ENCODE measurements around the gene KIAA2012.

KIAA2012 gene

DNA sequence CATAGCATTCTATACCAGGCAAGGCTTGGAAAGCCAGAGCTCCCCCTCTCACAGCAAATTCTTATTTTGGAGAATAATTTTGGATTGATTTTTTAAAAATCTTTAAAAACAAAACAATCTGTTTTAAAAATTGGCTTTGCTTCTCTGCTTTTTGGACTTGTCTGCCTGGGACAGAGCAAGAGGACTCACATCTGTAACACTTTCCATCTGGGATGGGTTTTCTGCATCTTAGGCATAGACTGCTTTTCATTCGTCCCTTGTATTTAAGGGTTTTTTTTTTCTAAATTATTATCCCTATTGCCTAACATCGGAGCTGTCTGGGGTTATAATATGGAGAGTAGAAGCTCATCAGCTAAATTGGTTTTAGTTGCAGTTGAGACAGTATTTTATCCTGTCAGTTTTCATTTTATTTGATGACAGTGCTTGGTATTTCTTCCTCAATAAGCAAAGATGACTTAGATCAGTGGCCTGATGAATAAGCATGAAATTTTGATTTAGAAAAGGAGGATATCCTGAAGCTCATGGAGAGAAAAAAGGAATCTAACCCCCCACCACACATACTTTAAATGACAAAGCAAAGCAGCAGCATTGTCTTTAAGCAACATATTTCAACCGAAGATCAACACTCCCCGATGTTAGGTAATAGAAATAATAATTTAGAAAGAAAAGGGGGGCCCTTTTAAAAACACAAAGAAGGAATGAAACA is 41.7 kb upstream of the KIAA2012 start:
- ChIA-PET CTCF (interaction anchor here (0.7 kb wide), 1 partner anchor 171 kb away, joined by 3 read pairs; no protein-coding TSS in a partner anchor), POLR2A (no interaction called here)
- DNase-seq (ENCODE audit: extremely low spot score), result no peak
- TF ChIP-seq, protein P1, sequence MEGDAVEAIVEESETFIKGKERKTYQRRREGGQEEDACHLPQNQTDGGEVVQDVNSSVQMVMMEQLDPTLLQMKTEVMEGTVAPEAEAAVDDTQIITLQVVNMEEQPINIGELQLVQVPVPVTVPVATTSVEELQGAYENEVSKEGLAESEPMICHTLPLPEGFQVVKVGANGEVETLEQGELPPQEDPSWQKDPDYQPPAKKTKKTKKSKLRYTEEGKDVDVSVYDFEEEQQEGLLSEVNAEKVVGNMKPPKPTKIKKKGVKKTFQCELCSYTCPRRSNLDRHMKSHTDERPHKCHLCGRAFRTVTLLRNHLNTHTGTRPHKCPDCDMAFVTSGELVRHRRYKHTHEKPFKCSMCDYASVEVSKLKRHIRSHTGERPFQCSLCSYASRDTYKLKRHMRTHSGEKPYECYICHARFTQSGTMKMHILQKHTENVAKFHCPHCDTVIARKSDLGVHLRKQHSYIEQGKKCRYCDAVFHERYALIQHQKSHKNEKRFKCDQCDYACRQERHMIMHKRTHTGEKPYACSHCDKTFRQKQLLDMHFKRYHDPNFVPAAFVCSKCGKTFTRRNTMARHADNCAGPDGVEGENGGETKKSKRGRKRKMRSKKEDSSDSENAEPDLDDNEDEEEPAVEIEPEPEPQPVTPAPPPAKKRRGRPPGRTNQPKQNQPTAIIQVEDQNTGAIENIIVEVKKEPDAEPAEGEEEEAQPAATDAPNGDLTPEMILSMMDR (IDR thresholded peaks at IDR 0.05; ENCODE audit: control extremely low read depth, extremely low read depth, low read depth, missing control alignments), result no peak

DNA sequence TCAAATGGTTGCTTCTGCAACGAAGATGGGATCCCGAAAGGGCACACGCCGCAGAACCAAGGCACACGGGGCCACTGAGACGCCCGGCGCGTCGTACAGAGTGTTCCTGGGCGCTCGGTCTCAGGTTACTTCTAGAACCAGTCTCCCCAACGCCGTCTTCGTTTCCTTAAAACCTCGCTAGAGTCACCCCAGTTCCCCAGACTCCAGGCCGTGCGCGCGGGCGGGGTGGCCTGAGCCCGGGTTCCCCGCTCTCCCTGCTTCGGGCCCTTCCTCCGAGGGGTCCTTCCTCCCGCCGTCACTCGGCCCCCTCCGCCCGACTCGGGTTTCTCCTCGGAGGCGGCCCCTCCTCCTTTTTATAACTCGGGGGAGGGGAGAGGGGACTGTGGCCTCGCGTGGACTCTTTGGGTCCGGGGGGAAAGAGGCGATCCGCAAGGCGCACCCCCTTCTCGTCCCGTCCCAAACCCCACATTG is 40.2 kb upstream of the KIAA2012 start:
- TF ChIP-seq, protein P1 (IDR thresholded peaks at IDR 0.05; ENCODE audit: control extremely low read depth, extremely low read depth, low read depth, missing control alignments), result no peak
- ChIA-PET CTCF (no interaction called here), POLR2A (no interaction called here)
- DNase-seq (ENCODE audit: extremely low spot score), result peak; percentile 59

DNA sequence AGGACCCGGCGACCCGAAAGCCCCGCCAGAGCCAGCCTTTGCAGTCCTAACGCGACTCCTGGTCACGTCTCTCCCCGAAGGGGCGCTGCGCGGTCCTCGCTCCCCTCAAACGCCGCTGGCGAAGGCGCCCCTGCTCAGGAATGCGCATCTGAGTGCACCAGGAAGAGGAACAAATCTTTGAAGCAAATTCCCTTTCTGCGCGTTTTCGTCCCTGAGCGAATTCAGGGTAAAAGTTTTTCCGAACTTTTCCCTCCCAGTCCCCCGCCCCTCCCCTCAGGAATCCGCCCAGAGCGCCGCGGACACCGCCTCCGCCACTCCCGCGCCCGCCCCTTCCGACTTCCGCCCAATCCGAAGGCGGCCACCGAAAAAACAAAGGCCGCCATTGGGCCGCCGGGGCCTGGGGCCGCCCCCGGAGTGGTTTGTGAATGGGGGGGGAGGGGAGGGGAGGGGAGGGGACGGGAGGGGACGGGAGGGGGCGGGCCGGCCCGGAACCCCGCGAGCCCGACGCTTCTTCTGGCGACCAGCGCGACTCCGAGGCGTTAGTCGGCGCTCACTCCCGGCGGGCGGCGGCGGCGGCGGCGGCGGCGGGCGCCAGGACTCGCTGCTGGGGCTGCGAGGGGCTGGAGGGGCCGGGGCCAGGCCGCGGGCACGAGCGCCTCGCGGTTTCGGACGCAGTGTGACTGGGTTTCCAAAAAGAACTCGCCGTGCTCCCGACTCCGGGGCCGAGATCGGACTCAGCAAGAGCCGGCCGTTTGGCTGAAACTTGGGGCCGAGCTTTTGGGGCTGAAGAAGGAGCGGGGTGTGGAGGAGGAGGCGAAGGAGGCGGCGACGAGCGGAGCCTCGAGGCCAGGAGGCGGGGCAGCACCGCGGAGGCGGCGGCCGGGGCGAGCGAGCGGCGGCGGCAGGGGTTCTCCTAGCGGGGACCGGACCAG is 39.5 kb upstream of the KIAA2012 start, which contains the start of gene FZD7:
FZD7 (plus strand) TSS at position 539 of the 932 bp plus-strand sequence. CDS start 793 bp downstream, outside the sequence.
- POLR2A ChIA-PET, result no interaction called here
- TF ChIP-seq, protein P1 (IDR thresholded peaks at IDR 0.05; ENCODE audit: control extremely low read depth, extremely low read depth, low read depth, missing control alignments), result peak; percentile 3
- CTCF ChIA-PET, result no interaction called here
- peak; percentile 92 for DNase-seq (ENCODE audit: extremely low spot score)

- ChIA-PET POLR2A (no interaction called here), CTCF (no interaction called here)
- TF ChIP-seq, protein P1 (IDR thresholded peaks at IDR 0.05; ENCODE audit: control extremely low read depth, extremely low read depth, low read depth, missing control alignments), result no peak
- DNase-seq (ENCODE audit: extremely low spot score), result peak; percentile 32
Observed at GRCh38 chr2:202034249-202035088, 38.6 kb upstream of the KIAA2012 start.

- TF ChIP-seq, protein P1 (IDR thresholded peaks at IDR 0.05; ENCODE audit: control extremely low read depth, extremely low read depth, low read depth, missing control alignments), result peak; percentile 33
- ChIA-PET POLR2A (no interaction called here), CTCF (no interaction called here)
- no peak for DNase-seq (ENCODE audit: extremely low spot score)
Observed at GRCh38 chr2:202035089-202035940, 37.7 kb upstream of the KIAA2012 start.
